GM12878 (cell line): ENCODE data around the gene GOSR2. TPM values are rescaled to one million over a fixed set of nuclear protein-coding genes. Genes with fewer than 3 reads are reported as not detected.

ENCODE experiments used
- ATAC-seq: fragments of 200-7000 bp; cut with Tn5 transposase; 3 replicates; pipeline ENCODE4 v1.9.1; 2020; ENCODE audit warnings: mild to moderate bottlenecking, moderate library complexity
- BruUV-seq: library from RNA; stranded (reverse); fragments of 400-500 nt; replicated peaks from 2 replicates; lab custom pipeline; 2021; lab: Mats Ljungman, UMichigan
- CTCF ChIA-PET: fragments of 300-600 bp; sonication (Branson Sonifier 250); formaldehyde crosslinking; extraction: SDS; loops from one replicate; lab custom pipeline; 2021; ENCODE audit warnings: inconsistent platforms; lab: Yijun Ruan, JAX
- POLR2A ChIA-PET: fragments of 350-600 bp; formaldehyde crosslinking; extraction: SDS; loops from one replicate; lab custom pipeline; 2021; ENCODE audit warnings: inconsistent platforms; lab: Charles Lee
- RAD21 ChIA-PET: fragments of 300-600 bp; sonication (Branson Sonifier 250); formaldehyde crosslinking; loops from one replicate; lab custom pipeline; 2023; ENCODE audit warnings: antibody characterized with exemption; ENCODE audit not compliant: unreplicated experiment; lab: Charles Lee
- SMC1A ChIA-PET: fragments of 300-600 bp; sonication (Branson Sonifier 250); formaldehyde crosslinking; loops from one replicate; lab custom pipeline; 2023; ENCODE audit not compliant: unreplicated experiment, uncharacterized antibody; lab: Charles Lee
- DNase-seq: peaks from one replicate; pipeline ENCODE4 v3.0.0-alpha.2; 2011; ENCODE audit warnings: low read depth, low spot score
- FAIRE-seq: peaks from 3 replicates; lab custom pipeline; 2011; peaks lifted over from hg19 to GRCh38; lab: Jason Lieb, UNC
- H2AFZ ChIP-seq: 2 replicates; pipeline ENCODE4 v1.6.0; 2011; ENCODE audit warnings: low read depth, low read length, control low read depth; ENCODE audit not compliant: control insufficient read depth
- H3K27ac ChIP-seq: 2 replicates; pipeline ENCODE4 v1.5.1; 2011; ENCODE audit warnings: control low read depth; ENCODE audit not compliant: control insufficient read depth, insufficient read depth
- H3K27me3 ChIP-seq, 2 experiments: replicated peaks in 1 of 2; 2 replicates each; pipeline versions ENCODE4 v1.6.0 to v1.6.1; 2011; ENCODE audit warnings: low read length in 1 of 2; ENCODE audit not compliant: control insufficient read depth in 2 of 2, insufficient read depth in 2 of 2
- H3K36me3 ChIP-seq, 2 experiments: 2 replicates each; pipeline ENCODE4 v1.5.1; 2011; ENCODE audit warnings: low read length in 1 of 2; ENCODE audit not compliant: control insufficient read depth in 2 of 2, insufficient read depth in 2 of 2
- H3K4me1 ChIP-seq: 2 replicates; pipeline ENCODE4 v1.6.1; 2011; ENCODE audit warnings: mild to moderate bottlenecking, low read length, moderate library complexity, mixed read lengths; ENCODE audit not compliant: control insufficient read depth, insufficient read depth
- H3K4me2 ChIP-seq: 2 replicates; pipeline ENCODE4 v1.6.0; 2011; ENCODE audit warnings: control low read depth; ENCODE audit not compliant: control insufficient read depth, insufficient read depth
- H3K4me3 ChIP-seq: fragments of 200-600 bp; sonication (generic); 2 replicates; pipeline ENCODE4 v1.5.1; 2016
- H3K79me2 ChIP-seq: 2 replicates; pipeline ENCODE4 v1.6.0; 2011; ENCODE audit warnings: low read length; ENCODE audit not compliant: control insufficient read depth, insufficient read depth
- H3K9ac ChIP-seq: 2 replicates; pipeline ENCODE4 v1.8.0; 2011; ENCODE audit warnings: low read length, control low read depth, mixed read lengths; ENCODE audit not compliant: control insufficient read depth, insufficient read depth
- H3K9me3 ChIP-seq: replicated peaks from 3 replicates; pipeline ENCODE4 v1.5.1; 2011; ENCODE audit warnings: mild to moderate bottlenecking, low read length; ENCODE audit not compliant: control insufficient read depth, insufficient read depth
- H4K20me1 ChIP-seq: 2 replicates; pipeline ENCODE4 v1.6.0; 2011; ENCODE audit not compliant: control insufficient read depth, insufficient read depth
- EED ChIP-seq: sonication (generic); IDR thresholded peaks from 2 replicates; pipeline ENCODE4 v1.6.1; 2016; ENCODE audit warnings: antibody characterized with exemption, low read depth
- EZH2 ChIP-seq: IDR thresholded peaks from 2 replicates; pipeline ENCODE4 v1.6.1; 2012; ENCODE audit warnings: low read depth, mild to moderate bottlenecking, control low read depth, inconsistent platforms, low read length, borderline replicate concordance; ENCODE audit not compliant: control insufficient read depth
- GATAD2B ChIP-seq: fragments of 450-650 bp; conservative IDR thresholded peaks from 2 replicates; pipeline ENCODE4 v1.6.1; 2017; ENCODE audit warnings: low read depth, mild to moderate bottlenecking, moderate library complexity
- HDAC2 ChIP-seq: fragments of 200-600 bp; sonication (generic); IDR thresholded peaks from 2 replicates; pipeline ENCODE4 v1.6.1; 2017
- MEF2B ChIP-seq: fragments of 450-650 bp; IDR thresholded peaks from 2 replicates; pipeline ENCODE4 v1.6.1; 2018; ENCODE audit warnings: mild to moderate bottlenecking, moderate library complexity; ENCODE audit not compliant: partially characterized antibody, poor library complexity, severe bottlenecking
- POLR2AphosphoS2 ChIP-seq: IDR thresholded peaks from 2 replicates; pipeline ENCODE4 v1.6.1; 2011; ENCODE audit warnings: low read depth, mild to moderate bottlenecking, low read length, improper control_type of control experiment, moderate library complexity
- RB1 ChIP-seq: fragments of 450-650 bp; formaldehyde crosslinking; IDR thresholded peaks from 2 replicates; pipeline ENCODE4 v1.6.1; 2017; ENCODE audit warnings: mild to moderate bottlenecking, borderline replicate concordance
- RBBP5 ChIP-seq: fragments of 200-600 bp; sonication (generic); conservative IDR thresholded peaks from 2 replicates; pipeline ENCODE4 v1.6.1; 2016
- SIN3A ChIP-seq: IDR thresholded peaks from 2 replicates; pipeline ENCODE4 v1.6.1; 2012; ENCODE audit warnings: low read depth, low read length, improper control_type of control experiment
- STAT1 ChIP-seq: fragments of 450-650 bp; conservative IDR thresholded peaks from 2 replicates; pipeline ENCODE4 v1.6.1; 2014; ENCODE audit warnings: antibody characterized with exemption, mild to moderate bottlenecking
- TARDBP ChIP-seq: IDR thresholded peaks from 2 replicates; pipeline ENCODE4 v1.6.1; 2016; ENCODE audit warnings: borderline replicate concordance
- TCF12 ChIP-seq: IDR thresholded peaks from 2 replicates; pipeline ENCODE4 v1.6.1; 2011; ENCODE audit warnings: low read depth, mild to moderate bottlenecking, low read length
- ZBED1 ChIP-seq: IDR thresholded peaks from 2 replicates; pipeline ENCODE4 v1.6.1; 2016; ENCODE audit warnings: borderline replicate concordance
- WGBS: methylation state at CpG from one replicate; pipeline ENCODE4 v1.1.6; 2016; ENCODE audit warnings: low lambda C conversion rate; ENCODE audit not compliant: insufficient replicate concordance, insufficient coverage; ENCODE audit errors: missing lambda C conversion rate; 5-methylcytosine and 5-hydroxymethylcytosine counted together
- in situ Hi-C: fragments of 300-500 bp; cut with MboI; formaldehyde crosslinking; loops from 9 replicates; pipeline ENCODE4 v1.14.3; 2018; ENCODE audit warnings: mixed read lengths
- intact Hi-C: fragments of 100-400 bp; cut with micrococcal nuclease; formaldehyde crosslinking; loops from one replicate; pipeline ENCODE4 v1.14.2; 2022; ENCODE audit not compliant: unreplicated experiment
- polyA plus RNA-seq, 11 experiments: library from polyadenylated mRNA; depleted of rRNA in 4 of 11; unstranded in 6 of 11; stranded (reverse) in 5 of 11; fragments of >200 nt; fragmentation: Nextera tagmentation in 4 of 11; fragmentation: Illumina TruSeq in 1 of 11; extraction: Ambion mirVana in 4 of 11; extraction: Trizol in 1 of 11; gene quantifications; 1 replicate in 1 of 11; 2 replicates in 10 of 11; pipeline versions ENCODE4 v1.2.1 to v1.2.3, GENCODE V29; 2011 to 2016; ENCODE audit warnings: inconsistent platforms in 2 of 11, missing spikeins in 2 of 11, low read depth in 1 of 11
- total RNA-seq, 4 experiments: library from RNA; depleted of rRNA in 3 of 4; stranded (reverse); fragments of >200 nt in 3 of 4; fragmentation: Illumina TruSeq in 1 of 4; extraction: Trizol in 1 of 4; gene quantifications; 2 replicates each; pipeline versions ENCODE4 v1.2.1 to v1.2.3, GENCODE V29; 2013 to 2021
- TF ChIP-seq, protein P1 (sequence below), 3 experiments: IDR thresholded peaks in 2 of 3; conservative IDR thresholded peaks in 1 of 3; 2 replicates each; pipeline ENCODE4 v1.5.1; 2011; ENCODE audit warnings: low read depth in 3 of 3, low read length in 3 of 3, mild to moderate bottlenecking in 3 of 3, control low read depth in 2 of 3, moderate library complexity in 2 of 3, inconsistent platforms in 1 of 3, mixed read lengths in 1 of 3; ENCODE audit not compliant: control insufficient read depth in 2 of 3, insufficient read depth in 1 of 3; ENCODE audit errors: extremely low read depth in 1 of 3
- TF ChIP-seq, protein P2 (sequence below): IDR thresholded peaks from 2 replicates; pipeline ENCODE4 v1.6.1; 2011; ENCODE audit warnings: mild to moderate bottlenecking, low read depth, low read length, moderate library complexity; ENCODE audit not compliant: insufficient replicate concordance
- TF ChIP-seq, protein P3 (sequence below): fragments of 450-650 bp; formaldehyde crosslinking; IDR thresholded peaks from 2 replicates; pipeline ENCODE4 v1.4.0; 2022; ENCODE audit warnings: mild to moderate bottlenecking, moderate library complexity
- TF ChIP-seq, protein P4 (sequence below): fragments of 450-650 bp; IDR thresholded peaks from 2 replicates; pipeline ENCODE4 v1.6.1; 2017; ENCODE audit warnings: antibody characterized with exemption, mild to moderate bottlenecking, moderate library complexity

Gene GOSR2
- total and polyA plus RNA-seq, 10 of the 15 experiments (the other 5 are each of a cell fraction or from before 2014, with no cell fraction given): 30.1 to 64.5 (median 47.0) TPM

DNA sequence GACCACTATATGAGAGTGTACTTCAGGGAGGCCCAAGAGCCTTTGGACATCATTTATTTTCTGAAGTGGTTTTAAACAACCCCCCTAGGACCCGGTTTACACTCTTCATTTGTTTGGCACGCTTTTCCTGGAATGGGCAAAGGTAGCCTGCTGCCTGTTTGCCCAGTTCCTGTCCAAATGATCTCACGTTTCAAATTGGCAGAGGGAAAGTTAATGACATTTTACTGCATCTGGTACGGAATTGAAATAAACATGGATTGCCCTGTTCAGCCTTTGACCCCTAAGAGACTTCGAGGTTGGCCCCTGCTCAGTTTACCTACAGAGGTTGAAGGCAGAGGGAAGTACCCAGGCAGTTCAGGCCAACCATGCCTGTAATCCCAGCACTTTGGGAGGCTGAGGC is 61.9 kb downstream of the GOSR2 start:
- CTCF ChIA-PET: no interaction called here
- Histone ChIP-seq H3K4me3 (no peak overlapping the region), H3K4me1 (no peaks in the 10 kb centered on the region; the same call in 1 of the 2 replicates), H3K9ac (no peak overlapping the region), H3K4me2 (no peak overlapping the region), H3K27ac (no peak overlapping the region), H3K9me3 (no peaks in the 10 kb centered on the region), H3K36me3 (no peaks in the 10 kb centered on the region), H3K27me3 (no peaks in the 10 kb centered on the region; a peak in 2 of 4 replicates), H3K79me2 (no peaks in the 10 kb centered on the region), H4K20me1 (no peaks in the 10 kb centered on the region), H2AFZ (no peak overlapping the region)
- SMC1A ChIA-PET: no interaction called here
- BruUV-seq: no TSS peak
- in situ Hi-C loops: no loop called here
- 24% methylated on average over 5 of the region's 5 CpGs for WGBS
- POLR2A ChIA-PET: no interaction called here
- no peak for FAIRE-seq
- RAD21 ChIA-PET: no interaction called here
- ATAC-seq: no peak
- intact Hi-C loops: no loop called here
- no peak for DNase-seq
- TF ChIP-seq, protein P1, sequence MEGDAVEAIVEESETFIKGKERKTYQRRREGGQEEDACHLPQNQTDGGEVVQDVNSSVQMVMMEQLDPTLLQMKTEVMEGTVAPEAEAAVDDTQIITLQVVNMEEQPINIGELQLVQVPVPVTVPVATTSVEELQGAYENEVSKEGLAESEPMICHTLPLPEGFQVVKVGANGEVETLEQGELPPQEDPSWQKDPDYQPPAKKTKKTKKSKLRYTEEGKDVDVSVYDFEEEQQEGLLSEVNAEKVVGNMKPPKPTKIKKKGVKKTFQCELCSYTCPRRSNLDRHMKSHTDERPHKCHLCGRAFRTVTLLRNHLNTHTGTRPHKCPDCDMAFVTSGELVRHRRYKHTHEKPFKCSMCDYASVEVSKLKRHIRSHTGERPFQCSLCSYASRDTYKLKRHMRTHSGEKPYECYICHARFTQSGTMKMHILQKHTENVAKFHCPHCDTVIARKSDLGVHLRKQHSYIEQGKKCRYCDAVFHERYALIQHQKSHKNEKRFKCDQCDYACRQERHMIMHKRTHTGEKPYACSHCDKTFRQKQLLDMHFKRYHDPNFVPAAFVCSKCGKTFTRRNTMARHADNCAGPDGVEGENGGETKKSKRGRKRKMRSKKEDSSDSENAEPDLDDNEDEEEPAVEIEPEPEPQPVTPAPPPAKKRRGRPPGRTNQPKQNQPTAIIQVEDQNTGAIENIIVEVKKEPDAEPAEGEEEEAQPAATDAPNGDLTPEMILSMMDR (IDR thresholded peaks at IDR 0.05 in 2 of 3, conservative IDR thresholded peaks at IDR 0.05 in 1 of 3; ENCODE audit: control insufficient read depth in 2 of 3, extremely low read depth in 1 of 3, insufficient read depth in 1 of 3, low read depth in 3 of 3, low read length in 3 of 3): no peak
- TF ChIP-seq TCF12 (no peak), EED (no peak), SIN3A (no peak), GATAD2B (no peak), POLR2AphosphoS2 (no peak), HDAC2 (no peak), EZH2 (no peak), MEF2B (no peak), ZBED1 (no peak), TARDBP (no peak), RBBP5 (no peak), RB1 (no peak), STAT1 (no peak)
- TF ChIP-seq, protein P2, sequence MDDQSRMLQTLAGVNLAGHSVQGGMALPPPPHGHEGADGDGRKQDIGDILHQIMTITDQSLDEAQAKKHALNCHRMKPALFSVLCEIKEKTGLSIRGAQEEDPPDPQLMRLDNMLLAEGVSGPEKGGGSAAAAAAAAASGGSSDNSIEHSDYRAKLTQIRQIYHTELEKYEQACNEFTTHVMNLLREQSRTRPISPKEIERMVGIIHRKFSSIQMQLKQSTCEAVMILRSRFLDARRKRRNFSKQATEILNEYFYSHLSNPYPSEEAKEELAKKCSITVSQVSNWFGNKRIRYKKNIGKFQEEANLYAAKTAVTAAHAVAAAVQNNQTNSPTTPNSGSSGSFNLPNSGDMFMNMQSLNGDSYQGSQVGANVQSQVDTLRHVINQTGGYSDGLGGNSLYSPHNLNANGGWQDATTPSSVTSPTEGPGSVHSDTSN: no peak
- TF ChIP-seq, protein P3, sequence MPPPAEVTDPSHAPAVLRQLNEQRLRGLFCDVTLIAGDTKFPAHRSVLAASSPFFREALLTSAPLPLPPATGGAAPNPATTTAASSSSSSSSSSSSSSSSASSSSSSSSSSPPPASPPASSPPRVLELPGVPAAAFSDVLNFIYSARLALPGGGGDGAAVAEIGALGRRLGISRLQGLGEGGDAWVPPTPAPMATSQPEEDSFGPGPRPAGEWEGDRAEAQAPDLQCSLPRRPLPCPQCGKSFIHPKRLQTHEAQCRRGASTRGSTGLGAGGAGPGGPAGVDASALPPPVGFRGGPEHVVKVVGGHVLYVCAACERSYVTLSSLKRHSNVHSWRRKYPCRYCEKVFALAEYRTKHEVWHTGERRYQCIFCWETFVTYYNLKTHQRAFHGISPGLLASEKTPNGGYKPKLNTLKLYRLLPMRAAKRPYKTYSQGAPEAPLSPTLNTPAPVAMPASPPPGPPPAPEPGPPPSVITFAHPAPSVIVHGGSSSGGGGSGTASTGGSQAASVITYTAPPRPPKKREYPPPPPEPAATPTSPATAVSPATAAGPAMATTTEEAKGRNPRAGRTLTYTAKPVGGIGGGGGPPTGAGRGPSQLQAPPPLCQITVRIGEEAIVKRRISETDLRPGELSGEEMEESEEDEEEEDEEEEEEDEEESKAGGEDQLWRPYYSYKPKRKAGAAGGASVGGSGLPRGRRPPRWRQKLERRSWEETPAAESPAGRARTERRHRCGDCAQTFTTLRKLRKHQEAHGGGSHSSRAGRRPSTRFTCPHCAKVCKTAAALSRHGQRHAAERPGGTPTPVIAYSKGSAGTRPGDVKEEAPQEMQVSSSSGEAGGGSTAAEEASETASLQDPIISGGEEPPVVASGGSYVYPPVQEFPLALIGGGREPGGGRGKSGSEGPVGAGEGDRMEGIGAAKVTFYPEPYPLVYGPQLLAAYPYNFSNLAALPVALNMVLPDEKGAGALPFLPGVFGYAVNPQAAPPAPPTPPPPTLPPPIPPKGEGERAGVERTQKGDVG (CRISPR knock-in tag): no peak
- TF ChIP-seq, protein P4, sequence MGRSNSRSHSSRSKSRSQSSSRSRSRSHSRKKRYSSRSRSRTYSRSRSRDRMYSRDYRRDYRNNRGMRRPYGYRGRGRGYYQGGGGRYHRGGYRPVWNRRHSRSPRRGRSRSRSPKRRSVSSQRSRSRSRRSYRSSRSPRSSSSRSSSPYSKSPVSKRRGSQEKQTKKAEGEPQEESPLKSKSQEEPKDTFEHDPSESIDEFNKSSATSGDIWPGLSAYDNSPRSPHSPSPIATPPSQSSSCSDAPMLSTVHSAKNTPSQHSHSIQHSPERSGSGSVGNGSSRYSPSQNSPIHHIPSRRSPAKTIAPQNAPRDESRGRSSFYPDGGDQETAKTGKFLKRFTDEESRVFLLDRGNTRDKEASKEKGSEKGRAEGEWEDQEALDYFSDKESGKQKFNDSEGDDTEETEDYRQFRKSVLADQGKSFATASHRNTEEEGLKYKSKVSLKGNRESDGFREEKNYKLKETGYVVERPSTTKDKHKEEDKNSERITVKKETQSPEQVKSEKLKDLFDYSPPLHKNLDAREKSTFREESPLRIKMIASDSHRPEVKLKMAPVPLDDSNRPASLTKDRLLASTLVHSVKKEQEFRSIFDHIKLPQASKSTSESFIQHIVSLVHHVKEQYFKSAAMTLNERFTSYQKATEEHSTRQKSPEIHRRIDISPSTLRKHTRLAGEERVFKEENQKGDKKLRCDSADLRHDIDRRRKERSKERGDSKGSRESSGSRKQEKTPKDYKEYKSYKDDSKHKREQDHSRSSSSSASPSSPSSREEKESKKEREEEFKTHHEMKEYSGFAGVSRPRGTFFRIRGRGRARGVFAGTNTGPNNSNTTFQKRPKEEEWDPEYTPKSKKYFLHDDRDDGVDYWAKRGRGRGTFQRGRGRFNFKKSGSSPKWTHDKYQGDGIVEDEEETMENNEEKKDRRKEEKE: no peak
